Lower leg skin (tissue), 4 donors: Measurements from ENCODE around the gene ADCY1. TPM values are rescaled to one million over a fixed set of nuclear protein-coding genes. Genes with fewer than 3 reads are reported as not detected.

Experiments
- DNase-seq, 2 donors: peaks; one replicate each; pipeline ENCODE4 v3.0.0-alpha.2; 2019; ENCODE audit warnings: low spot score in 2 of 2
- H3K4me3 ChIP-seq: fragments of 200-600 bp; sonication (generic); 2 replicates; pipeline ENCODE4 v1.5.1; 2017; ENCODE audit warnings: mild to moderate bottlenecking, low read depth; ENCODE audit not compliant: poor library complexity, severe bottlenecking
- CTCF ChIP-seq, 3 donors: fragments of 450-650 bp; IDR thresholded peaks; one replicate each; pipeline ENCODE4 v1.5.1; 2016; ENCODE audit warnings: antibody characterized with exemption in 3 of 3, mild to moderate bottlenecking in 3 of 3, moderate library complexity in 2 of 3
- POLR2A ChIP-seq, 2 donors: fragments of 450-650 bp; IDR thresholded peaks; one replicate each; pipeline ENCODE4 v1.6.1; 2016 to 2017; ENCODE audit warnings: antibody characterized with exemption in 2 of 2, mild to moderate bottlenecking in 1 of 2, moderate library complexity in 1 of 2
- WGBS, 2 donors: methylation state at CpG; one replicate each; pipeline ENCODE4 v1.1.5; 2018; 5-methylcytosine and 5-hydroxymethylcytosine counted together
- intact Hi-C: fragments of 100-400 bp; cut with DNase I; formaldehyde crosslinking; loops from one replicate; pipeline ENCODE4 v1.15.0; 2023; ENCODE audit warnings: low total_unique reads
- total RNA-seq, 4 donors: library from RNA; depleted of rRNA; stranded (reverse); fragments of >200 nt; gene quantifications; one replicate each; pipeline ENCODE4 v1.1.0, GENCODE V29; 2016

Gene ADCY1
- total RNA-seq, 4 donors from 2014 or later = 0.04 to 0.74 (median 0.40) TPM

GRCh38 chr7:45682358-45682735 is 108.2 kb downstream of the ADCY1 start:
- intact Hi-C loops = no loop called here
- peak in 1 of 2 donors; percentile 7 for DNase-seq
- no peak for TF ChIP-seq POLR2A (IDR thresholded peaks at IDR 0.05)
- no peak for TF ChIP-seq CTCF (IDR thresholded peaks at IDR 0.05)

GRCh38 chr7:45682836-45683555 is 108.8 kb downstream of the ADCY1 start:
- intact Hi-C loops = no loop called here
- WGBS, 2 donors = 79% methylated on average over 7 of the region's 7 CpGs
- peak in 1 of 2 donors; percentile 8 for DNase-seq
- H3K4me3 ChIP-seq = no peak overlapping the region
- no peak for TF ChIP-seq CTCF (IDR thresholded peaks at IDR 0.05)
- no peak for TF ChIP-seq POLR2A (IDR thresholded peaks at IDR 0.05)

More at GRCh38 chr7:45682358-45682735, 108.2 kb downstream of the ADCY1 start:
- WGBS, 2 donors = 82 to 92% methylated on average over 7 of the region's 7 CpGs
- no peak overlapping the region for H3K4me3 ChIP-seq

- intact Hi-C loops = no loop called here
- no peak overlapping the region for H3K4me3 ChIP-seq
- DNase-seq = peak; percentile 3 to 80
- TF ChIP-seq CTCF (IDR thresholded peaks at IDR 0.05) (no peak), POLR2A (IDR thresholded peaks at IDR 0.05) (no peak)
- WGBS, 2 donors = 95% methylated on average over 13 of the region's 13 CpGs
Observed at GRCh38 chr7:45683556-45684148, 109.5 kb downstream of the ADCY1 start.

- WGBS, 2 donors = 66 to 71% methylated on average over 8 of the region's 8 CpGs
- intact Hi-C loops = no loop called here
- DNase-seq = peak in 1 of 2 donors; percentile 8
- H3K4me3 ChIP-seq = no peak overlapping the region
- TF ChIP-seq POLR2A (IDR thresholded peaks at IDR 0.05) (no peak), CTCF (IDR thresholded peaks at IDR 0.05) (no peak)
Observed at GRCh38 chr7:45684910-45685618, 110.9 kb downstream of the ADCY1 start.

- WGBS, 2 donors = 85 to 86% methylated on average over 11 of the region's 11 CpGs
- intact Hi-C loops = no loop called here
- no peak for DNase-seq
- H3K4me3 ChIP-seq = no peak overlapping the region
- TF ChIP-seq CTCF (IDR thresholded peaks at IDR 0.05) (no peak), POLR2A (IDR thresholded peaks at IDR 0.05) (no peak)
Observed at GRCh38 chr7:45685619-45686240, 111.6 kb downstream of the ADCY1 start.
